HG03108 (cell line): ENCODE results near the gene OR14A2.
"Not testable (repeated sequence)": the region's sequence is repeated elsewhere in the genome, so short reads cannot be mapped to it uniquely, and the experiment has no call there.

Source experiments
- ATAC-seq: cut with Tn5 transposase; IDR thresholded peaks from one replicate; pipeline ENCODE4 v1.9.1; 2021; ENCODE audit warnings: moderate library complexity; ENCODE audit not compliant: unreplicated experiment

Gene OR14A2

DNA sequence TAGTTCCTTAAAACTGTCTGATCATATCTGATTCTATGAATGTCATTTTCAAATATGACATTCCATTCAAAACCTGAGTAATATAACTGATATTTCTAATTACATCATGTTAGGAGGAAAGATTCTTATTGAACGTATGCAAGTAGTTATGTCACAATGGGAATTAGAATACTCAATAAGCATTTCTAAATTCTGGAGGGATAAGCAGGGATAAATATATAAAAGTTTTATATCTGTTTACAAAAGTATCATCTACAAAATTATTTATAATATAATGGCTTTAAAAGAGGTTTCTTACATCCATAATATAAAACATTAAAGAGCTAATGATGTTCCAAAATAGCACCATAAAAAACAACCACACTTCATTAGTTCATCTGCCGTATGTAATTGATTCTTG is at the start of gene OR14A2:
Gene OR14A2, minus strand, starts transcription at position 101 of the 400 bp plus-strand sequence.
- ATAC-seq = no peak

- ATAC-seq = no peak
Observed at GRCh38 chr1:247797518-247797917, 49.6 kb upstream of the OR14A2 start.

- ATAC-seq = no peak
Observed at GRCh38 chr1:247769603-247770002, 21.7 kb upstream of the OR14A2 start.

GRCh38 chr1:247760456-247760855 is 12.5 kb upstream of the OR14A2 start, which contains the start of gene OR1C1:
TSS of gene OR1C1 (minus strand) at chr1:247760556. CDS start at chr1:247758406, 2,150 bp downstream.
- no peak for ATAC-seq

DNA sequence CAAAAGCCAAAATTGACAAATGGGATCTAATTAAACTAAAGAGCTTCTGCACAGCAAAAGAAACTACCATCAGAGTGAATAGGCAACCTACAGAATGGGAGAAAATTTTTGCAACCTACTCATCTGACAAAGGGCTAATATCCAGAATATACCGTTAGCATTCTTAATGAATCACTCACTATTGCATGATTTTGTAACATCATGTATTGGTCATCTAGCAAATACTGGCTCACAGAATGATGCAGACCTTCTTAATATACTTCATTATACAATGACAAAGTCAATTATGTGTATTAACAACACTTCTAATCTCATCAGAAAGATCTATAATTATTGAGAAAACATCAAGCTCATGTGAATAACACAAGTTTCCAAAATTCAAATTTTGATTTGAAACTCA is 6.4 kb upstream of the OR14A2 start:
- ATAC-seq = not testable (repeated sequence)

DNA sequence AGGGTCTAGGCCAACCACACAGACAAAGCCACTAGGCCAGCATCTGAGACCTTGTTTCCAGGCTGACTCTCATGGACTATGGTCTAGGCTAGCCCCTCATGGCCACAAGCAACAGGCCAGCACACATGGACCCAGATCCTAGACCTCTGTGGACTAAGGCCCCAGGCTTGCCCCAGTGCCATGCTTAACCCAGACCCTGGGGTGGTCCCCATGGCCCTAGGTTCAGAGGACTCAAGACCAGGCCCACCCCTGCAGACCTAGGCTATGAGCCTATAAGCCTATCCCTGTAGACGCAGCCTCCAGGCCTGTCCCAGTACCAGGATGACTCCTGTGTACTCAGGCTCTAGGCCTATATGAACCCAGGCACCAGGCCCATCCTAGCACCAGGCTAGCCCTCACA is 1.9 kb upstream of the OR14A2 start:
- ATAC-seq = no peak

GRCh38 chr1:247747616-247748015 is 325 bp downstream of the OR14A2 start:
- no peak for ATAC-seq

GRCh38 chr1:247746391-247746935 is 1.5 kb downstream of the OR14A2 start:
- no peak for ATAC-seq

GRCh38 chr1:247742215-247742760 is 5.7 kb downstream of the OR14A2 start:
- not testable (repeated sequence) for ATAC-seq

GRCh38 chr1:247741756-247742155 is 6.2 kb downstream of the OR14A2 start:
- no peak for ATAC-seq

GRCh38 chr1:247740721-247741120 is 7.2 kb downstream of the OR14A2 start:
- no peak for ATAC-seq

GRCh38 chr1:247738315-247738714 is 9.6 kb downstream of the OR14A2 start, which contains the start of gene OR14K1:
TSS of gene OR14K1 (plus strand) at chr1:247738615. CDS start at chr1:247738615, 0 bp downstream.
- no peak for ATAC-seq

DNA sequence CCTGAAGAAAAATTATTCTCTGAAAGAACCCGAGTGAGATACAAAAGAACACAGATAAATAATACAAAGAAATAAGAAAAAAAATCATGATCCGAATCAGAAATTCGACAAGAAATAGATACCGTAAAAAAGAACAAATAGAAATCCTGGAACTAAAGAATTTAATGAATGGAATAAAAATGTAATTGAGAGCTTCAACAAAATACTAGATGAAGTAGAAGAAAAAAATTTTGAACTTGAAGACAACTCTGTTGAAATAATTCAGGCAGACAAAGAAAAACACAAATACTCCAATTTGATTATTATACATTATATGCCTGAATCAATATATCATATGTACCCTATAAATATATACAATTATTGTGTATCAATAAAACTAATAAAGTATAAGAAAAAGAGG is 26.7 kb downstream of the OR14A2 start:
- ATAC-seq = no peak

- no peak for ATAC-seq
Observed at GRCh38 chr1:247716546-247716945, 31.4 kb downstream of the OR14A2 start, which contains the start of gene OR6F1. TSS of gene OR6F1 (minus strand) at chr1:247716646. CDS start at chr1:247712755, 3,891 bp downstream.

DNA sequence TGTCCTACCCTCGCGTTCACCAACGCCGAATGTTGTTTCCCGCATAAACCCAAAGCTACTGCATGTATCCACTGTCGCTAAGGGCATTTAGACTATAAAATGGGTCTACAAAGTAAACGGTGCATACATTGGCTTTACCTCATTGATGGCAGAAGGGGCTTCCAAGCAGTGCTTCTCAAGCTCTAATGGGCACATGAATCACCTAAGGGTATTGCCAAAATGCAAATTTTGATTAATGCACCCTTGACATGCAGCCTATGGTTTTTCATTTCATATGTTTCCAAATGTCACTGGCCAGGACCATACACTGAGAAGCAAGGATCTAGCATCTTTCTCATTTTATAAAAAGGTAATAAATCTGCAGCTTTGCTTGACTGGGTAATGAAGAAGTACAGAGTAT is 34.2 kb downstream of the OR14A2 start:
- ATAC-seq = no peak

- not testable (repeated sequence) for ATAC-seq
Observed at GRCh38 chr1:247710681-247711080, 37.3 kb downstream of the OR14A2 start.

DNA sequence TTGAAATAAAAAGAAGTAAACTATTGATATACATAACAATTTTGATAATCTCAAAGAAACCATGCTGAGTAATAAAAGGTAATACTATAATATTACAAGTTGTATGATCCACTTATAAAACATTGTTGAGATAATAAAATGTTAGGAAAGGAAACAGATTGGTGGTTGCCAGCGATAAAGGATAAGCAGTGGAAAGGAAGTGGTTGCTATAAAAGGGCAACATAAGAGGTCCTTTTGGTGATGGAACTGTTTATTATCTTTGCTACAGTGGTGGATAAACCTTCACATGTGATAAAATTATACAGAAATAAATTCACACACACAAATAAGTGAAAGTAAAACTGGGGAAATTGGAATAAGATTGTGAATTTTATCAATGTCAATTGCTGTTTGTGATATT is 46.6 kb downstream of the OR14A2 start:
- ATAC-seq = no peak

GRCh38 chr1:247681288-247681897 is 66.5 kb downstream of the OR14A2 start:
- peak; percentile 81 for ATAC-seq

DNA sequence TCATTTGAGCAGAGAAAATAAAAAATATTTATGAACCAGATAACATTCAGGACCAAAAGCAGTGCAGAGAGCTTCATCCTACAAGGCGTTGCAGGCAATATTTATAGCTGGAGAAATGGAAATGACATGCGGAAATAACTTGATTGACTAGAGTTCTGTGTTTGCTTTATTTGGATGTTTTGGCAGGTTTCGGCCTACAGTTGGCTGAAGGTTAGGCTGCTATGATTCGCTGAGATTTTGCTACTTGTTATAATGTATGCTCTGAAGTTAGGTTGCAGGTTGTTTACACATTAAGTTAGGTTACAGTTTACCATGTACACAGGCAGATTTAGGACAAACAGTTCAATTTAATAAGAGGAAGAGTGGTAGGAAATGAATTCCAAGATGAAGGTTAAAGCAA is 67.8 kb downstream of the OR14A2 start:
- no peak for ATAC-seq

GRCh38 chr1:247679639-247680038 is 68.3 kb downstream of the OR14A2 start, which contains the start of gene OR13G1:
TSS of gene OR13G1 (minus strand) at chr1:247679739. CDS start at chr1:247673041, 6,698 bp downstream.
- ATAC-seq = no peak
